HG03342 (cell line): Measurements from ENCODE around the gene AGTR1.
"Not testable (repeated sequence)": the region's sequence is repeated elsewhere in the genome, so short reads cannot be mapped to it uniquely, and the experiment has no call there.

Source experiments
- ATAC-seq: cut with Tn5 transposase; IDR thresholded peaks from one replicate; pipeline ENCODE4 v1.9.1; 2021; ENCODE audit warnings: mild to moderate bottlenecking, moderate library complexity; ENCODE audit not compliant: unreplicated experiment

Gene AGTR1

GRCh38 chr3:148717885-148718561, 20.3 kb downstream of the AGTR1 start:
- no peak for ATAC-seq

- ATAC-seq: no peak
These were observed 21.5 kb downstream of the AGTR1 start for GRCh38 chr3:148718982-148719862.

GRCh38 chr3:148720873-148721272, 23.2 kb downstream of the AGTR1 start:
- no peak for ATAC-seq

- ATAC-seq: no peak
These were observed 25.9 kb downstream of the AGTR1 start for GRCh38 chr3:148723631-148724030.

- peak; percentile 87 for ATAC-seq
These were observed 29.5 kb downstream of the AGTR1 start for GRCh38 chr3:148727231-148727630.

GRCh38 chr3:148728753-148729152, 31.1 kb downstream of the AGTR1 start:
- ATAC-seq: no peak

GRCh38 chr3:148729476-148730055, 31.9 kb downstream of the AGTR1 start:
- ATAC-seq: no peak

GRCh38 chr3:148730676-148731075, 33.0 kb downstream of the AGTR1 start:
- no peak for ATAC-seq

GRCh38 chr3:148735597-148735996, 37.9 kb downstream of the AGTR1 start:
- no peak for ATAC-seq

GRCh38 chr3:148736086-148736485, 38.4 kb downstream of the AGTR1 start:
- no peak for ATAC-seq

GRCh38 chr3:148737104-148737530, 39.4 kb downstream of the AGTR1 start:
- ATAC-seq: no peak

GRCh38 chr3:148739720-148740119, 42.0 kb downstream of the AGTR1 start:
- no peak for ATAC-seq

GRCh38 chr3:148740291-148740690, 42.6 kb downstream of the AGTR1 start:
- no peak for ATAC-seq

- no peak for ATAC-seq
These were observed 43.5 kb downstream of the AGTR1 start for GRCh38 chr3:148741219-148741618.

- no peak for ATAC-seq
These were observed 44.4 kb downstream of the AGTR1 start for GRCh38 chr3:148742118-148742517.

GRCh38 chr3:148746053-148746452, 48.4 kb downstream of the AGTR1 start:
- no peak for ATAC-seq

GRCh38 chr3:148748283-148748682, 50.6 kb downstream of the AGTR1 start:
- no peak for ATAC-seq

- ATAC-seq: no peak
These were observed 52.6 kb downstream of the AGTR1 start for GRCh38 chr3:148750296-148750695.

GRCh38 chr3:148751461-148751860, 53.8 kb downstream of the AGTR1 start:
- ATAC-seq: no peak

- not testable (repeated sequence) for ATAC-seq
These were observed 55.7 kb downstream of the AGTR1 start for GRCh38 chr3:148753385-148753784.

- ATAC-seq: no peak
These were observed 57.9 kb downstream of the AGTR1 start for GRCh38 chr3:148755570-148755969.

GRCh38 chr3:148756311-148756710, 58.6 kb downstream of the AGTR1 start:
- ATAC-seq: no peak
